RWPE1 (cell line): ENCODE data around the gene PRSS21.

ENCODE experiments used
- CTCF ChIA-PET: fragments of 350-600 bp; sonication (Branson Sonifier 250); formaldehyde crosslinking; extraction: SDS; loops from one replicate; lab custom pipeline; 2021; lab: Yijun Ruan, JAX
- POLR2A ChIA-PET: fragments of 400-600 bp; formaldehyde crosslinking; extraction: SDS; loops from one replicate; lab custom pipeline; 2020; ENCODE audit warnings: antibody characterized with exemption; ENCODE audit not compliant: low non-redundant PET; lab: Yijun Ruan, JAX
- DNase-seq: peaks from one replicate; pipeline ENCODE4 v3.0.0; 2012; ENCODE audit warnings: low spot score
- H3K27ac ChIP-seq: fragments of 450-650 bp; 2 replicates; pipeline ENCODE4 v1.5.1; 2017
- TF ChIP-seq, protein P1 (sequence below): fragments of 450-650 bp; conservative IDR thresholded peaks from 2 replicates; pipeline ENCODE4 v1.5.1; 2017; ENCODE audit warnings: low read depth, mild to moderate bottlenecking

The PRSS21 gene

DNA sequence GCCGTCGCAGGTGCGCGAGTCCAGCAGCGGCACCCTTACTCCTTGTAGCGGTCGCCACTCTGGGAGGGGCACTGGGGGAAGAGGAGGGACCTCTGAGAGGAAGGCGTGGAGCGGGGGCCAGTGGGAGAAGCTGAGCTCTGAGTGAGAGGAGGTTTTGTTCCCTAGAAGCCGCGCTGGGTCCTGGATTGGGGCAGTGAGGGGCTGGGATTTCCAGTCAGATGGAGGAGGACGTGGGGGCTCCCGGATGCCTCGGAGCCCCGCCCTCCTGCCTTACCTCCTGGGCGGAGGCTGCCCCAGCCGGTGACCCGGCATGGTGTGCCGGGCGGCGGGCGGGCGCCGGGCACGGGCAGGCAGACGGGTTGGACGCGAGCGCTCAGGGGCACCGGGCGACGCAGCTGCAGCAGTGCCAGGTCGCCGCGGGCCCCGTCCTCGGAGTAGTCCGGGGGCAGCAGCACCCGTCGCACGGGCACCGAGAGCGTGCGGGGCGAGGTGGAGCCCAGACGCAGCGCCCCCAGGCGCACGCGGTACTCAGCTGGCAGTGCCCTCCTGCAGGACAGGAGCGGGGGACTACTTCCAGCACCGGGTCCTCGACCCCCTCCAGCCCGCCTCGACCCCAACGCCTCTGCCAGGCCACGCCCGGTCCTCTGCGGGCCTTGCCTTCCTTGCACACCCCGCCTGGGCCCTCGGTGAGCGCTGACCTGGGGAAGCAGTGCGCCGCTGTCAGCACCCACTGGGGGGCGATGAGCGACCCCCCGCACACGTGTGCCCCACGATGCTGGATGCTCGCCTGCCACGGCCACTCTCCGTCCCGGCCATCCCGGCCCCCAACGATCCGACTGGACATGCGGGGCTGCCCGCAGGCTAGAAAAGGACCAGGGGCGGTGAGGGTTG, 31.7 kb upstream of the PRSS21 start:
- POLR2A ChIA-PET, result no interaction called here
- no peak for DNase-seq
- TF ChIP-seq, protein P1, sequence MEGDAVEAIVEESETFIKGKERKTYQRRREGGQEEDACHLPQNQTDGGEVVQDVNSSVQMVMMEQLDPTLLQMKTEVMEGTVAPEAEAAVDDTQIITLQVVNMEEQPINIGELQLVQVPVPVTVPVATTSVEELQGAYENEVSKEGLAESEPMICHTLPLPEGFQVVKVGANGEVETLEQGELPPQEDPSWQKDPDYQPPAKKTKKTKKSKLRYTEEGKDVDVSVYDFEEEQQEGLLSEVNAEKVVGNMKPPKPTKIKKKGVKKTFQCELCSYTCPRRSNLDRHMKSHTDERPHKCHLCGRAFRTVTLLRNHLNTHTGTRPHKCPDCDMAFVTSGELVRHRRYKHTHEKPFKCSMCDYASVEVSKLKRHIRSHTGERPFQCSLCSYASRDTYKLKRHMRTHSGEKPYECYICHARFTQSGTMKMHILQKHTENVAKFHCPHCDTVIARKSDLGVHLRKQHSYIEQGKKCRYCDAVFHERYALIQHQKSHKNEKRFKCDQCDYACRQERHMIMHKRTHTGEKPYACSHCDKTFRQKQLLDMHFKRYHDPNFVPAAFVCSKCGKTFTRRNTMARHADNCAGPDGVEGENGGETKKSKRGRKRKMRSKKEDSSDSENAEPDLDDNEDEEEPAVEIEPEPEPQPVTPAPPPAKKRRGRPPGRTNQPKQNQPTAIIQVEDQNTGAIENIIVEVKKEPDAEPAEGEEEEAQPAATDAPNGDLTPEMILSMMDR, result peak; percentile 33; the same call in 1 of the 2 replicates
- CTCF ChIA-PET, result interaction anchor here (1.0 kb wide), 1 partner anchor 83 kb away, joined by 4 read pairs; no protein-coding TSS in a partner anchor
- H3K27ac ChIP-seq, result no peak overlapping the region

DNA sequence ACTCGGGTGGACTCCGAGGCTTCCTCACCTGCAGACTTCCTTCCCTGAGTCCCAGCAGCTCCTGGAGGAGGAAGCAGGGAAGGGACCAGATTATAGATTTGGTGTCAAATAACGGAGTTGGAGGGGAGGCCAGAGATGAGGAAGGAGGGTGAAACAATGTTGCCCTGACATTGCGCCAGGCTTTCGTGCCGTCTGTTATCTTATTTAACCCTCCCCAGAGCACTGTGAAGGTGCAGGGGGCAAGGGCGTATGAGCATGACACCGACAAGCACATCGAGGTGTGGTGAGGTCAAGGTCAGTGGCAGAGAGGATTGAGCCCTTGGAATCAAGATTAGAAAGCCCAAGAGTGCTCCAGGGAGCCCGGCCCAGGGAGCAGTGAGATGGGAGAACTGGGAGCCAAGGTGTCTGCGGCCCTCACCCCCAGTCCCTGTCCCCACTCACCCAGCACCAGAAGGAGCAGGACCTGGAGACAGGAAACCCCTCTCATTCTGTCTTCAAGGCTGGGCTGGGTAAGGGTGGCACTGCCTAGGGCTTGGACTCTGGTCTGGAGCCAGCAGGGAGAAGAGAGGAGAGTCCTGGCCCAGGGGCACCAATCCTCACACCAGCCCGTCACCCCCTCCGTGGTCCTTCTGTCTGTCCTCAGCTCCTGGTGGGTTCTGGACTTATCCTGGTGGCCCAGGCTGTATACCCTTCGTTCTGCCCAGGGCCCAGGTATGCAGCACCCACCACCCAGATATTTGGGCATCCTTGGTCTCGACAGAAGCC, 30.8 kb upstream of the PRSS21 start:
- no peak overlapping the region for H3K27ac ChIP-seq
- TF ChIP-seq, protein P1, result no peak
- ChIA-PET CTCF (interaction anchor here (1.0 kb wide), 1 partner anchor 82 kb away, joined by 4 read pairs; no protein-coding TSS in a partner anchor), POLR2A (no interaction called here)
- no peak for DNase-seq

DNA sequence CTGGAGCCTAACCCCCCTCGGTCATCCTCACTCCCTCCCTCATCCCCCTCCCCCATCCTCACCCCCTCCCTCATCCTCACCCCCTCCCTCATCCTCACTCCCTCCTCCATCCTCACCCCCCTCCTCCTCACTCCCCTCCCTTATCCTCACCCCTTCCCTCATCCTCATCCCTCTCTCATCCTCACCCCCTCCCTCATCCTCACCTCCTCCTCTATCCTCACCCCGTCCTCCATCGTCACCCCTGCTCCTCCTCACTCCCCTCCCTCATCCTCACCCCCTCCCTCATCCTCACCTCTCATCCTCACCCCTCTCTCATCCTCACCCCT, 30.2 kb upstream of the PRSS21 start:
- ChIA-PET CTCF (no interaction called here), POLR2A (no interaction called here)
- TF ChIP-seq, protein P1, result no peak
- H3K27ac ChIP-seq, result no peak overlapping the region
- DNase-seq, result no peak

DNA sequence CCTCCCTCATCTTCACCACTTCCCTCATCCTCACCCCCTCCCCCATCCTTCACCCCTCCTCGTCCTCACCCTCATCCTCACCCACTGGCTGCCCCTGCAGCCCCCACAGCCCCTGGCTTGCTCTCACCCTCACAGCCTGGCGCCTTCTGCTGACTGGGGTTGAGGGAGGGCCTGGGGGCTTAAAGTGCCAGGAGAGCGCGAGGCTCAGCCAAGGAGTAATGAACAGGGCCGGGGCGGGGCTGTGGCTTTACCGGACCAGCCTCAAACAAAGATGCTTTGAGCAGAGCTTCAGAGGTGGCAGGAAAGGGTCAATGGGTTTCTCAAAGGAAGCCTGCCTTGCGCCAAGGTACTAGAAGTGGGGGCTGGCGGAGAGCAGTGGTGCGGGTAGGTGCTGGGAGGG, 29.6 kb upstream of the PRSS21 start, which contains the start of gene PRSS33:
PRSS33 (minus strand) TSS at position 155 of the 400 bp plus-strand sequence. CDS start 1,013 bp downstream, outside the sequence.
- no peak within 1 kb of the TSS for H3K27ac ChIP-seq
- DNase-seq, result no peak
- TF ChIP-seq, protein P1, result no peak
- CTCF ChIA-PET, result no interaction called here
- POLR2A ChIA-PET, result no interaction called here

DNA sequence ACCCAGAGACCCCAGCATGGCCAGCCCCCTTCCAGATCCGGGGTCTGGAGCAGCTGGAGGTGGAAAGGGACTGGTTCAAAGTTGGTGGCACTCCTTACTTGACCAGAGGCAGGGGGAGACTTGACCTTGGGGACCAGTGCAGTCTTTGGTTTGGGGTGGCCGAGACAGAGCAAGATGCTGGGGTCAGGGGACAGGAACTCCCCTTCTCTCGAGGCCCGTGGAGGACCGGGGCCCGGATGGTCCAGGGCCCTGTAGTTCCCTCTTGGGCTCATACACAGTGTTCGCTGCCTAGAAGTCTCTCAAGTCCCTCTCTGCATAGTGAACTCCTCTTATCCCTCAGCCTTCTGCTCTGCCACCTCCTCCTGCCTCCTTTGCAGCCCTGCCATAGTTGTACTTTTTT, 29.1 kb upstream of the PRSS21 start:
- TF ChIP-seq, protein P1, result no peak
- no peak overlapping the region for H3K27ac ChIP-seq
- DNase-seq, result no peak
- ChIA-PET POLR2A (no interaction called here), CTCF (no interaction called here)

DNA sequence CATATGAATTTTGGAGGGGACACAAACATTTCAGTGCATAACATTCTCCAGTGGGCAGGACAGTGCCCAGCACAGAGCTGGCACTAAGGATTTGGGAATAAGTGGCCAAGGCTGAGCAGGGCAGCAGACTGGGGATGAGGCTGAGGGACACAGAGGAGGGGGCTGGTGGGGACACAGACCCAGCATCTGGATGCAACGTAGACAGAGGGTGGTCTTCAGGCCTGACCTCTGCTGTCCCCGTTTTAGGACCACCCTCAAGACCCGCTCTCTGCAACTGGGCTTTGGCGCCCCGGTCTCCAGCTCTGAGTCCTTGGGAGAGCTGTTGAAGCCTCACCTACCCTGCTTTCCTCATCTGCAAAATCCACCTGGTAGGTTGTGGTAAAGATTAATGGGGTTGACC, 26.4 kb upstream of the PRSS21 start:
- POLR2A ChIA-PET, result interaction anchor here (2.1 kb wide), 1 partner anchor 12 kb away, joined by 11 read pairs; no protein-coding TSS in a partner anchor
- TF ChIP-seq, protein P1, result no peak
- no peak for DNase-seq
- no peak overlapping the region for H3K27ac ChIP-seq
- CTCF ChIA-PET, result interaction anchor here (0.7 kb wide), 1 partner anchor 51 kb away, joined by 3 read pairs; no protein-coding TSS in a partner anchor
